Upper lobe of left lung (tissue), 6 donors: ENCODE data around the gene CLEC17A. TPM values are rescaled to one million over a fixed set of nuclear protein-coding genes. Genes with fewer than 3 reads are reported as not detected.

ENCODE experiments used
- ATAC-seq, 2 donors: fragments of 200-7000 bp; cut with Tn5 transposase; one replicate each; pipeline ENCODE4 v1.9.1; 2022; ENCODE audit warnings: mild to moderate bottlenecking in 2 of 2, moderate library complexity in 2 of 2; ENCODE audit not compliant: low FRiP score in 2 of 2
- DNase-seq, 2 donors: peaks; one replicate each; pipeline ENCODE4 v3.0.0-alpha.2; 2019 to 2020
- H3K27ac ChIP-seq, 4 donors: fragments of 200-600 bp; sonication (generic); one replicate each; pipeline ENCODE4 v1.5.1; 2016 to 2019
- H3K27me3 ChIP-seq, 4 donors: fragments of 200-600 bp; sonication (generic); one replicate each; pipeline ENCODE4 v1.5.1; 2017 to 2019
- H3K36me3 ChIP-seq, 4 donors: fragments of 200-600 bp; sonication (generic); one replicate each; pipeline ENCODE4 v1.5.1; 2016 to 2019
- H3K4me1 ChIP-seq, 4 donors: fragments of 200-600 bp; sonication (generic); one replicate each; pipeline ENCODE4 v1.5.1; 2018 to 2019
- H3K4me3 ChIP-seq, 4 donors: fragments of 200-600 bp; sonication (generic); one replicate each; pipeline ENCODE4 v1.5.1; 2017 to 2019; ENCODE audit warnings: mild to moderate bottlenecking in 2 of 4, moderate library complexity in 1 of 4
- H3K9me3 ChIP-seq, 4 donors: fragments of 200-600 bp; sonication (generic); one replicate each; pipeline ENCODE4 v1.5.1; 2018 to 2019
- EP300 ChIP-seq, 4 donors: sonication (generic); formaldehyde crosslinking; IDR thresholded peaks; one replicate each; pipeline ENCODE4 v1.5.1; 2017; ENCODE audit warnings: antibody characterized with exemption in 4 of 4, control low read depth in 2 of 4
- POLR2A ChIP-seq, 4 donors: fragments of 450-650 bp; IDR thresholded peaks; one replicate each; pipeline ENCODE4 v1.5.1; 2016 to 2017; ENCODE audit warnings: antibody characterized with exemption in 4 of 4, mild to moderate bottlenecking in 2 of 4
- POLR2AphosphoS5 ChIP-seq, 2 donors: sonication (generic); formaldehyde crosslinking; IDR thresholded peaks; one replicate each; pipeline ENCODE4 v1.5.1; 2017; ENCODE audit warnings: antibody characterized with exemption in 2 of 2
- WGBS, 2 donors: methylation state at CpG; one replicate each; pipeline ENCODE4 v1.1.5; 2017 to 2018; 5-methylcytosine and 5-hydroxymethylcytosine counted together
- total RNA-seq, 6 donors: library from RNA; depleted of rRNA in 4 of 6; stranded (reverse); fragments of >200 nt in 4 of 6; gene quantifications; one replicate each; pipeline versions ENCODE4 v1.1.0 to v1.2.1, GENCODE V29; 2016 to 2021
- TF ChIP-seq, protein P1 (sequence below), 6 experiments: fragments of 450-650 bp in 4 of 6; fragments of 200-600 bp in 2 of 6; sonication (generic) in 2 of 6; IDR thresholded peaks; one replicate each; pipeline ENCODE4 v1.5.1; 2016 to 2019; ENCODE audit warnings: antibody characterized with exemption in 6 of 6
- donor health status: DM: no; HTN: no; CAD: no; lungs with moderate emphysema.
- donor health status: DM: no; HTN: yes; CAD: no; lungs with severe emphysema.

CLEC17A gene
- total RNA-seq, 6 donors from 2014 or later = not detected

DNA sequence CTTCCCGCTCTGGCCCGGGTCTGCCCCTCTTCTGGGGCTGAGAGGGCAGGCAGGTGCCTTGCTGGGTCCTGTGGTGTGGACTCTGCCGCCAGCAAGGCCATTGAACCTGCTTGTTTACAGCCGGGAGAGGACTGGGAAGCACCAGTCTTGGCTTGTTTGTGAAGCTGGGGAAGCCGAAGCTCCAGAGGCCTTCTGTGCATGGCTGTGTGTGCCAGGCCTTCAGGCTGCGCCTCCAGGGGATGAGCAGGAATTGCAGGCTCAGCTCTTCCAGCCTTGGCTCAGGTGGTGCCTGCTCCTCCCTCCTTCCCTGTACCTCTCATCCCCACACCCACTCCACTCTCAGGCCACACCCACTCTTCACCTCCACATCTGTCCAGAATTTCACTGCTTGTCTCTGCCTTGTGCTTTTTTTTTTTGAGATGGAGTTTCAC lies 28.5 kb upstream of the CLEC17A start:
- DNase-seq = no peak
- no peaks in the 10 kb centered on the region for H3K9me3 ChIP-seq
- H3K27me3 ChIP-seq = no peaks in the 10 kb centered on the region
- TF ChIP-seq POLR2AphosphoS5 (IDR thresholded peaks at IDR 0.05) (no peak), POLR2A (IDR thresholded peaks at IDR 0.05) (no peak), EP300 (IDR thresholded peaks at IDR 0.05) (no peak)
- TF ChIP-seq, protein P1, sequence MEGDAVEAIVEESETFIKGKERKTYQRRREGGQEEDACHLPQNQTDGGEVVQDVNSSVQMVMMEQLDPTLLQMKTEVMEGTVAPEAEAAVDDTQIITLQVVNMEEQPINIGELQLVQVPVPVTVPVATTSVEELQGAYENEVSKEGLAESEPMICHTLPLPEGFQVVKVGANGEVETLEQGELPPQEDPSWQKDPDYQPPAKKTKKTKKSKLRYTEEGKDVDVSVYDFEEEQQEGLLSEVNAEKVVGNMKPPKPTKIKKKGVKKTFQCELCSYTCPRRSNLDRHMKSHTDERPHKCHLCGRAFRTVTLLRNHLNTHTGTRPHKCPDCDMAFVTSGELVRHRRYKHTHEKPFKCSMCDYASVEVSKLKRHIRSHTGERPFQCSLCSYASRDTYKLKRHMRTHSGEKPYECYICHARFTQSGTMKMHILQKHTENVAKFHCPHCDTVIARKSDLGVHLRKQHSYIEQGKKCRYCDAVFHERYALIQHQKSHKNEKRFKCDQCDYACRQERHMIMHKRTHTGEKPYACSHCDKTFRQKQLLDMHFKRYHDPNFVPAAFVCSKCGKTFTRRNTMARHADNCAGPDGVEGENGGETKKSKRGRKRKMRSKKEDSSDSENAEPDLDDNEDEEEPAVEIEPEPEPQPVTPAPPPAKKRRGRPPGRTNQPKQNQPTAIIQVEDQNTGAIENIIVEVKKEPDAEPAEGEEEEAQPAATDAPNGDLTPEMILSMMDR (IDR thresholded peaks at IDR 0.05) = no peak
- no peak overlapping the region for H3K27ac ChIP-seq
- peaks cover 10 to 34% (median 14%) of the 10 kb centered on the region in 4 donors for H3K4me1 ChIP-seq
- H3K36me3 ChIP-seq = peaks cover 0 to 5% (median 2%) of the 10 kb centered on the region in 4 donors
- ATAC-seq = peak in 1 of 2 donors; percentile 5
- H3K4me3 ChIP-seq = no peak overlapping the region
- 79 to 88% methylated on average over 3 to 4 of the region's 6 CpGs for WGBS, 2 donors

DNA sequence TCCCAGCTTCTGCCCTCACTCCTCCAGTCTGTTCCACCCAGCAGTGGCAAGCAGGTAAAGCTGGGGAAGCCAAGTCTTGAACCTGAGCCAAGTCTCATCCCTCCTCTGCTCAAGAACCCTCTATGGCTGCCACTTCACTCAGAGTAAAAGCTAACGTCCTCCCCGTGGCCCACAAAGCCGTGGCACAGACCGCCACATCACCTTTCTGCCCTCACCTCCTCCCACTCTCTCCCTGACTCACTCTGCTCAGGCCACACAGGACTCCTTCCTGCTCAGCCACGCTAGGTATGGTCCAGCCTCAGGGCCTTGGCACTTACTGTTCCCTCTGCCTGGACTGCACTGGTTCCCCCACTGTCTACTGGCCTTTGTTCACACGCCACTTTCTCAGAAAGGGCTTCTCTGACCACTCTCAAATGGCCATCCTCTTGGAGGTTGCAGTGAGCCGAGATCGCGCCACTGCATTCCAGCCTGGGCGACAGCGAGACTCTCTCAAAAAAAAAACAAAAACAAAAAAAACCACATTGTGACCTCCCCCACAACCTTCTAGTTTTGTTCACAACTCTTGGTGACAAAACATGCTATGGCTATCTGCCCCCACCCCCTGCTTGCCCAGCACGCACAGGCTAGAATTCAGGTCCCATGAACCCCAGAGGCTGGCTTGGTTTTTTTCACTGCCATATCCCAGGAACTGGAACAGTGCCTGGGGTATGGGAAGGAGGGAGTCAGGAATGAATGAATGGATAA lies 26.8 kb upstream of the CLEC17A start:
- peak overlapping the region in 1 of 4 donors; percentile 29 for H3K4me3 ChIP-seq
- 76 to 82% methylated on average over 12 of the region's 12 CpGs for WGBS, 2 donors
- no peak for DNase-seq
- peak overlapping the region in 1 of 4 donors; percentile 19 for H3K27ac ChIP-seq
- TF ChIP-seq EP300 (IDR thresholded peaks at IDR 0.05) = no peak
- peaks cover 0 to 5% (median 0%) of the 10 kb centered on the region in 4 donors for H3K36me3 ChIP-seq
- H3K4me1 ChIP-seq = peaks cover 13 to 38% (median 19%) of the 10 kb centered on the region in 4 donors
- no peaks in the 10 kb centered on the region for H3K9me3 ChIP-seq
- no peaks in the 10 kb centered on the region for H3K27me3 ChIP-seq
- peak; percentile 2 to 6 for ATAC-seq

DNA sequence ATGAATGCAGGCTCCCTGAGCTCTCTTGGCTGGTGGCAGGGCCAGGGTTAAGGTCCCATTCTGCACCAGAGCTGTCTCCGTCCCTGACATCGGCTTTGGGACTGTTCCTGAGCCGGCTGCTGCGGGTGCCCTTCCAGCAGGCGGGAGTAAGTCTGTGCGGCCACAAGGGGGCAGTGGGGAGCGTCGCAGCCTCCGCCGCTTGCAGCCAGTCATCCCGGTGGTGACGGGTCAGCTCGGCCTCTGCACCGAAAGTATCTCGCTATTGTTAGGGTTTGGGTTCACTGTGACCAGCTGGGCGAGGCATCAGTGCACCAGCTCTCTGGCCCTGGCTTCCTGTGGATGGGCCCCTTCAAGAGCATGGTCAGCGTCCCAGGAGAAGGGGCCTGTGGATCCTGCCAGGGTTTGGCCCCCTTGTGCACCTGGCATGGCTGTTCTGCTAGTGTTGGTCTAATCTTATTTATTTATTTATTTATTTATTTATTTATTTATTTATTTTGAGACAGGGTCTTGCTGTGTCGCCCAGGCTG lies 26.2 kb upstream of the CLEC17A start:
- Histone ChIP-seq H3K27me3 (no peaks in the 10 kb centered on the region), H3K4me1 (peaks cover 16 to 38% (median 18%) of the 10 kb centered on the region in 4 donors), H3K36me3 (peaks cover 0 to 5% (median 0%) of the 10 kb centered on the region in 4 donors), H3K9me3 (no peaks in the 10 kb centered on the region), H3K4me3 (peak overlapping the region in 2 of 4 donors; percentile 22 to 29), H3K27ac (peak overlapping the region in 1 of 4 donors; percentile 19)
- DNase-seq (peak; percentile 78 to 93), ATAC-seq (peak; percentile 83 to 92)
- TF ChIP-seq POLR2AphosphoS5 (IDR thresholded peaks at IDR 0.05) (no peak), POLR2A (IDR thresholded peaks at IDR 0.05) (no peak), EP300 (IDR thresholded peaks at IDR 0.05) (no peak)
- TF ChIP-seq, protein P1 (IDR thresholded peaks at IDR 0.05) = peak; percentile 88 to 92 (median 90)
- WGBS, 2 donors = 7 to 67% methylated on average over 2 to 14 of the region's 18 CpGs

DNA sequence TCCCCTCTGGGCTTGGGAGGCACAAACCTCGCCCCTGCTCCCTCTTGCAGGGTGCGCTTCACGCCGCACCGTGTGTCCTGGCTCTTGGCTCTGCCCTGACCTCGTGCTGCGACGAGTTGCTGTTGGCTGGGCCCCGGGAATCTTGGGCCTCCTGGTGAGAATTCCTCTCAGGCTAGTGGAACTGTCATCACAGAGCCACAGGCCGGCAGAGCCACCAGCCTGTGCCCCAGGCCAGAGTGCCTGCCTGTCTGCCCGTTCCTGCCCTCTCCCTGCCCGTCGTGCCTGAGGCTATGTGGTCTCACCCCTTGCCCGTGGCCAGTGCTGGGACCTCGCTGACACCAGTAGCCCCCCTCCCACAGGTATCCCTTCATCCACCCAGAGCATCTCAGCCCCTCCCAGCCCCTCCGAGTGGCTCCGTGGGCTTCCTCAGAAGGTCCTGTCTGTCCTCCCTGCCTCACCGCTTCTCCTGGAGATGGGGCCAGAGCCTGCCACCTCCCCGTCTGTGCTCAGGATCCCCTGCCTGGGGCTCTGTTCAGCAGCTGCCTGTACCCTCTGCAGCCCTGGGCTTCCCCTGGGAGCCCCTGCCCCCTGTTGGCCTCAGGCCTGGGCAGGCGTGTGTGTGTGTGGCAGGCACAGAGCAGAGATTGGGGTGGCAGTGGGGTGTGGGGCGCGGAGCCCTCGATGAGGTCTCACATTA lies 24.4 kb upstream of the CLEC17A start:
- Histone ChIP-seq H3K4me1 (peaks cover 13 to 42% (median 19%) of the 10 kb centered on the region in 4 donors), H3K27ac (no peak overlapping the region), H3K27me3 (no peaks in the 10 kb centered on the region), H3K4me3 (no peak overlapping the region), H3K9me3 (no peaks in the 10 kb centered on the region), H3K36me3 (peaks cover 0 to 5% (median 0%) of the 10 kb centered on the region in 4 donors)
- ATAC-seq = no peak
- no peak for TF ChIP-seq POLR2A (IDR thresholded peaks at IDR 0.05)
- TF ChIP-seq EP300 (IDR thresholded peaks at IDR 0.05) = no peak
- no peak for TF ChIP-seq POLR2AphosphoS5 (IDR thresholded peaks at IDR 0.05)
- 83 to 88% methylated on average over 22 to 23 of the region's 23 CpGs for WGBS, 2 donors
- peak in 1 of 2 donors; percentile 56 for DNase-seq

DNA sequence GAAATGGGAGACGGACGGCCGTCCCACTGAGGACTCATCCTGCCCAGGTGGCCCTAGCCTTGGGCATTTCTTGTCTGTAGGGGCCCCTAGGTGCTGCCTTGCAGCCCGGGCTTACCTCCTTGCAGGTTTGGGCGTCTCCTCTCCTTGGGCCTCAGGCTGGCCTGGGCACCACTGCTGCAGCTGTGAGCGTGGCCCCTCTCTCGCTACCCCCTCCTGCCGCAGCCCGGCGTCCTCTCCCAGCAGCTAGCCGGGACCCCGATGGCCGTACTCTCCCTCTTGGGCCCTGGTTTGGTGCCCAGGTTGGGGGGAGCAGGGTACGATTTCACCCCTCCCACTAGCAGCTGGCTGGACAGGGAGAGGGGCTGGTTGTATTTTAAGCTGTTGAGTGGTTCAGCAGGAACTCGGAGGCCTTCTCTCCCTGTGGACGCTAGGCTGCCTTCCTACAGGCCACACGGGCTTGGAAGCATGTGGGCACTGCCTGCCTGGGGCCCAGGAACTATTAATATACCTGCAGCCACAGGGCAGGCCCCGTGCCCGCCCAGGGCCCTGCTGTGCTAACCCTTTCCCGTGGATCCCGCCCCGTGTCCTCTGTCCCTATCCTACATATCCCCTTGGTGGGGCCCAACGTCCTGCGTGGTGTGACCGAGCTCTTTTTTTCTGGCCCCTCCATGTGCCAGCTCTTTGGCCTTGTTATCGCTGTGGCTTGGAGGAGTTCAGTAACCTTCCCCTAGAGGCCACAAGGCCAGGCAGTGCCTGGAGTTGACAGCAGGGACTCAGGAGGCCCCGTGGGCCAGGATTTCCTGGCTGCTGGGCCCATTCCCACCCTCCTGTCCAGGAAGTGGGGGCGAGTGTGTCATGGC lies 22.7 kb upstream of the CLEC17A start:
- H3K4me1 ChIP-seq = peaks cover 13 to 42% (median 19%) of the 10 kb centered on the region in 4 donors
- ATAC-seq (no peak), DNase-seq (peak in 1 of 2 donors; percentile 62)
- H3K27me3 ChIP-seq = no peaks in the 10 kb centered on the region
- no peak for TF ChIP-seq POLR2AphosphoS5 (IDR thresholded peaks at IDR 0.05)
- TF ChIP-seq EP300 (IDR thresholded peaks at IDR 0.05) = no peak
- TF ChIP-seq, protein P1 (IDR thresholded peaks at IDR 0.05) = no peak
- TF ChIP-seq POLR2A (IDR thresholded peaks at IDR 0.05) = no peak
- H3K27ac ChIP-seq = peak overlapping the region in 1 of 4 donors; percentile 41
- H3K36me3 ChIP-seq = peaks cover 2 to 15% (median 7%) of the 10 kb centered on the region in 4 donors
- 67 to 73% methylated on average over 14 to 25 of the region's 28 CpGs for WGBS, 2 donors
- no peak overlapping the region for H3K4me3 ChIP-seq
- no peaks in the 10 kb centered on the region for H3K9me3 ChIP-seq
